Left colon (tissue), 2 donors: Measurements from ENCODE around the gene ZNF778. TPM values are rescaled to one million over a fixed set of nuclear protein-coding genes. Genes with fewer than 3 reads are reported as not detected.
"Not testable (repeated sequence)": the region's sequence is repeated elsewhere in the genome, so short reads cannot be mapped to it uniquely, and the experiment has no call there.

Source experiments
- ATAC-seq: fragments of 200-7000 bp; cut with Tn5 transposase; one replicate; pipeline ENCODE4 v1.9.1; 2020; ENCODE audit warnings: mild to moderate bottlenecking, moderate library complexity
- DNase-seq, 2 donors: peaks; one replicate each; pipeline ENCODE4 v3.0.0-alpha.2; 2020
- intact Hi-C, 2 donors: fragments of 100-400 bp; cut with DNase I in 1 of 2; cut with micrococcal nuclease in 1 of 2; formaldehyde crosslinking; loops; one replicate each; pipeline versions ENCODE4 v1.11.2 to v1.14.0; 2022; cut with DNase I, micrococcal nuclease
- total RNA-seq, 2 donors: library from RNA; stranded (reverse); fragmentation: NEBNext Ultra II Directional; extraction: Animal tissue kit (Norgen Biotek cat#: 25700); gene quantifications; one replicate each; pipeline ENCODE4 v1.2.1, GENCODE V29; 2021
- donor health status: DM: no; HTN: no; CAD: no.
- donor health status: DM: yes; HTN: yes; CAD: no.

ZNF778 gene
- total RNA-seq, 2 donors from 2014 or later: 4.4 to 7.0 TPM

DNA sequence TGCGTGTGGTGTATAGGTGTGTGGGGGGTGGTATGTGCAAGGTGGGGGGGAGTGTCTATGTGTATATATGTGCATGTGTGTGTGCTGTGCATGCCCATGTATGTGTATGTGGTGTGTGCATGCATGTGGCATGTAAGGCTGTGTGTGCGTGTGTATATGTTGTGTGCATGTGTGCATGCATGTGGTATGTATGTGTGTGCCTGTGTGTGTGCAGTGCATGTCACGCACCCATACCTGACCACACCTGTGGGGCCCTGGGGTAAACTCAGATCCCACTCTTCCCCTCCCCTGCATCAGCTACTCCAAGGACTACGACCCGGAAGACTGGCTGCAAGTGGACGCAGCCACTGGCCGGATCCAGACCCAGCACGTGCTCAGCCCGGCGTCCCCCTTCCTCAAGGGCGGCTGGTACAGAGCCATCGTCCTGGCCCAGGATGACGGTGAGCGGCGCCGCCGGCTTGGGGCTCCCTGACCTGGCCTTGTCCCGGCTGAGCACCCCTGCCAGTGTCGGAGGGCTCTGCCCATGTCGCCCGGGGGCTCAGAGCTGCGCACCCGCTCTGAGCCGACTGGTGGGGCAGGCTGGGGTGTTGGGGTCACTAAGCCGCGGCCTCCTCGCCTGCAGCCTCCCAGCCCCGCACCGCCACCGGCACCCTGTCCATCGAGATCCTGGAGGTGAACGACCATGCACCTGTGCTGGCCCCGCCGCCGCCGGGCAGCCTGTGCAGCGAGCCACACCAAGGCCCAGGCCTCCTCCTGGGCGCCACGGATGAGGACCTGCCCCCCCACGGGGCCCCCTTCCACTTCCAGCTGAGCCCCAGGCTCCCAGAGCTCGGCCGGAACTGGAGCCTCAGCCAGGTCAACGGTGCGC lies 26.2 kb upstream of the ZNF778 start:
- DNase-seq (no peak), ATAC-seq (no peak)
- intact Hi-C loops: no loop called here

DNA sequence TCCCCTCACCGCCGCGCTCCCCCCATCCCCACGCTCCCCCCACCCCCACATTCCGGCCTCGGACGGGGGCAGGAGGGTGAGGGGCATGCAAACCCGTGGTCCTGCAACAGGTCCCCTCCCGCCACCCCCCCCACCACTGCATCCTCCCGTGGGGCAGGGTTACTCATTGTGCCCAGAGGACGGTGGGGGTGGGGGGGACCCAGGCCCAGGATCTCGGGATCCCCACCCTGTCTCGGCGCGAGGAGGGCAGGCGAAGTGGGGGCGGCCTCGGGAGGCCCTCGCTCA lies 25.7 kb upstream of the ZNF778 start:
- ATAC-seq: no peak
- DNase-seq: no peak
- intact Hi-C loops: no loop called here

DNA sequence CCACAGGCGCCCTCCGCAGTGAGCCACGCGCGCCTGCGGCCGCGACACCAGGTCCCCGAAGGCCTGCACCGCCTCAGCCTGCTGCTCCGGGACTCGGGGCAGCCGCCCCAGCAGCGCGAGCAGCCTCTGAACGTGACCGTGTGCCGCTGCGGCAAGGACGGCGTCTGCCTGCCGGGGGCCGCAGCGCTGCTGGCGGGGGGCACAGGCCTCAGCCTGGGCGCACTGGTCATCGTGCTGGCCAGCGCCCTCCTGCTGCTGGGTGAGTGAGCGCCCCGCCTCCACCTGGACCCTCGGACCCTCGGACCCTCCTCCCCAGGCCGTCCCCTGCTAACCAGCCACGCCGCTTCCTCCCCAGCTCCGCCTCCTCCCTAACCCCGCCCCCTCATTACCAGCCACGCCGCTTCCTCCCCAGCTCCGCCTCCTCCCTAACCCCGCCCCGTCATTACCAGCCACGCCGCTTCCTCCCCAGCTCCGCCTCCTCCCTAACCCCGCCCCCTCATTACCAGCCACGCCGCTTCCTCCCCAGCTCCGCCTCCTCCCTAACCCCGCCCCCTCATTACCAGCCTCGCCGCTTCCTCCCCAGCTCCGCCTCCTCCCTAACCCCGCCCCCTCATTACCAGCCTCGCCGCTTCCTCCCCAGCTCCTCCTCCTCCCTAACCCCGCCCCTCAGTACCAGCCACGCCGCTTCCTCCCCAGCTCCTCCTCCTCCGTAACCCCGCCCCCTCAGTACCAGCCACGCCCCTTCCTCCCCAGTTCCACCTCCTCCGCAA lies 25.1 kb upstream of the ZNF778 start:
- ATAC-seq: peak; percentile 41
- intact Hi-C loops: not testable (repeated sequence)
- peak; percentile 72 to 76 for DNase-seq

DNA sequence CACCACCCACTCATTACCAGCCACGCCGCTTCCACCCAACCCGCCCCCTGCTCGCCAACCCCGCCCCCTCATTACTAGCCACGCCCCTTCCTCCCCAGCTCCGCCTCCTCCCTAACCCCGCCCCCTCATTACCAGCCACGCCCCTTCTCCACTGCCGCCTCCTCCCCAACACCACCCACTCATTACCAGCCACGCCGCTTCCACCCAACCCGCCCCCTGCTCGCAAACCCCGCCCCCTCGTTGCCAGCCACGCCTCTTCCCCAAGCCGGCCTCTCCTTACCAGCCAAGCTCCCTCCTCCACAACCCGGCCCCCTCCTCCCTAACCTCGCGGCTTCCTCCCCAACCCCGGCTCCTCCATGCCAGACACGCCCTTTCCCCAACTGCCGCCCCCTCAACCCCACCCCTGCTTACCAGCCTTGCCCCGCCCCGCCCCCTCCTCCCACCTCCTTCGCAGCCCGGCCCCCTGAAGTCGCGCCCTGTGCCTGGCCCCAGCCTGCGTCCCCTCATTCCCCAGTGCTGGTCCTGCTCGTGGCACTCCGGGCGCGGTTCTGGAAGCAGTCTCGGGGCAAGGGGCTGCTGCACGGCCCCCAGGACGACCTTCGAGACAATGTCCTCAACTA lies 24.4 kb upstream of the ZNF778 start:
- ATAC-seq (peak; percentile 70), DNase-seq (peak in 1 of 2 donors; percentile 66)
- intact Hi-C loops: no loop called here

DNA sequence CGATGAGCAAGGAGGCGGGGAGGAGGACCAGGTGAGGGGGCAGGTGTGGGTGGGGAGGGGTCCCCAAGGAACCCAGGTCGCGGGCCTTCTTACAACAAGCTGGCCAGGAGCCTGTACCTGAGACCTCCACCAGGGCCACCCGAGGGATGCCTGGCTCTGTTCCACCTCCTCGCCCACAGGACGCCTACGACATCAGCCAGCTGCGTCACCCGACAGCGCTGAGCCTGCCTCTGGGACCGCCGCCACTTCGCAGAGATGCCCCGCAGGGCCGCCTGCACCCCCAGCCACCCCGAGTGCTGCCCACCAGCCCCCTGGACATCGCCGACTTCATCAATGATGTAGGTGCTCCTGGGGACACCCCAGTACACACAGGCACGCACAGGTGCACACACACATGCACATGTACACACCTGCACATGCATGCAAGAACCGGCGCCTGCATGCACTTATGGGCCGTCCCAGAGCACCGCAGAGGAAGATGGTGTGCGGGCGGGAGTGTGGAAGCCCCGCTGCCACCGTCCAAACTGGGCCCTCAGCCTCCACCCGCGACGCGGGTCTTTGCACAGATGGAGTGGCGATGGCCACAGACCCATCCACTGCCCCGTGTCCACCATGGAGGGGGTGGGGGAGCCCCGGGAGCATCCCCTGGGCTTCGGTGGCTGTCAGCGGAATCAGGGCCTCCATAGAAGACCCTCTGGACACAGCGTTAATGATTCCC lies 23.8 kb upstream of the ZNF778 start:
- ATAC-seq: no peak
- DNase-seq: peak in 1 of 2 donors; percentile 24
- intact Hi-C loops: no loop called here

DNA sequence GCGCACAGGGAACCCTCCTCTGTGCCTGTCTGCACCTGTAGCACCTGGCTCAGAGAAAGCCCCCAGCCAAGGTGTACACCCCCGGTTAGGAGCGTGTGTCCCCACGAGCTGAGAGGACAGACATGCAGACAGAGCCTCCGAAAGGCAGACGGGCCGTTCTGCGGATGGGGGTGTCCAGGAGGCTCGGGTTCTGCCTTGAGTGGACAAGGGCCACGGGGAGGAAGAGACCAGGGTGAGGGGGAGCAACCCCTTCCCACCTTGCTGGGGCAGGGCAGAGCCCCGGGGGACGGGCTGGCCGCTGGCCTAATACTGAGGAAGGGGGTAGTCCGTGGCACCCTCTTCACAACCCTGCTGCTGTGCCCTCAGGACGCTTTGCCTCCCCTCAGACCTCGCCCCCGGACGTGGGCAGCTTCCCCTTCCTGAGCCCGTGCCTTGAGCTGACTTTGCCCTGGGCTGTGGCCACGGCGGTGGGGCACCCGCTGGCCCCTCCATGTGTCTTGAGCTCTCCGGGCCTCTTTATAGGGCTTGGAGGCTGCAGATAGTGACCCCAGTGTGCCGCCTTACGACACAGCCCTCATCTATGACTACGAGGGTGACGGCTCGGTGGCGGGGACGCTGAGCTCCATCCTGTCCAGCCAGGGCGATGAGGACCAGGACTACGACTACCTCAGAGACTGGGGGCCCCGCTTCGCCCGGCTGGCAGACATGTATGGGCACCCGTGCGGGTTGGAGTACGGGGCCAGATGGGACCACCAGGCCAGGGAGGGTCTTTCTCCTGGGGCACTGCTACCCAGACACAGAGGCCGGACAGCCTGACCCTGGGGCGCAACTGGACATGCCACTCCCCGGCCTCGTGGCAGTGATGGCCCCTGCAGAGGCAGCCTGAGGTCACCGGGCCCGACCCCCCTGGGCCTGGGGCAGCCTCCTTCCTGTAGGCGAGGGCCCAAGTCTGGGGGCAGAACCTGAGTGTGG lies 22.9 kb upstream of the ZNF778 start:
- intact Hi-C loops: no loop called here
- ATAC-seq (no peak), DNase-seq (no peak)

DNA sequence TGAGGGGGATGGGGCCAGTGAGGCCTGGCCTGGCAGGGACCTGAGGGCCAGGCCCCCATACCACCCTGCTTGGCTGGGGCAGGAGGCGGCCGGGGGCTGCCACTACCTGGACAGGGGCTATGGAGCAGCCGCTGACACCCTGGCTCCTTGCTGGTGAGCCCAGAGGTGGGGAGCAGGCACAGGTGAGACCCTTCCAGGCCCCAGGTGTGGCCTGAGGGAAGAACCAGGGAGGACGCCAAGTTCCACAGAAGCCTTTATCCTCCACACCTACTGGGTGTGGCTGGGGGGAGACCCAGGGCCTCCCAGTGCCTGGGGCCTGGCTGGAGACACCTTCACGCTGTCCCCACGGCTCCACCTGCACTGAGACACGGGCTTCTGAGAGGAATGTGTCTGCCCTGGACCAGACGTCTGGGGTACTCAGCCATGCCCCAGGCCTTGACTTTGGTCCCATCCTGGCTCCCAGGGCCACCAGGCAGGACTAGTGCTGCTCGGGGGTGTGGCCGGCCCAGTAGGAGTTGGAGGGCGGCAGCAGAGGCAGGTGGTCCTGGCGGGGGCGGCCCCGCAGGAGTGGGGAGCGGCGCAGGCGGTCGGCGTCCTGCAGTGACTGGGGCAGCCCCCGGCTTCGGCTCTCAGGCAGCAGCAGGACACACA lies 21.9 kb upstream of the ZNF778 start:
- no peak for ATAC-seq
- no peak for DNase-seq
- intact Hi-C loops: no loop called here

DNA sequence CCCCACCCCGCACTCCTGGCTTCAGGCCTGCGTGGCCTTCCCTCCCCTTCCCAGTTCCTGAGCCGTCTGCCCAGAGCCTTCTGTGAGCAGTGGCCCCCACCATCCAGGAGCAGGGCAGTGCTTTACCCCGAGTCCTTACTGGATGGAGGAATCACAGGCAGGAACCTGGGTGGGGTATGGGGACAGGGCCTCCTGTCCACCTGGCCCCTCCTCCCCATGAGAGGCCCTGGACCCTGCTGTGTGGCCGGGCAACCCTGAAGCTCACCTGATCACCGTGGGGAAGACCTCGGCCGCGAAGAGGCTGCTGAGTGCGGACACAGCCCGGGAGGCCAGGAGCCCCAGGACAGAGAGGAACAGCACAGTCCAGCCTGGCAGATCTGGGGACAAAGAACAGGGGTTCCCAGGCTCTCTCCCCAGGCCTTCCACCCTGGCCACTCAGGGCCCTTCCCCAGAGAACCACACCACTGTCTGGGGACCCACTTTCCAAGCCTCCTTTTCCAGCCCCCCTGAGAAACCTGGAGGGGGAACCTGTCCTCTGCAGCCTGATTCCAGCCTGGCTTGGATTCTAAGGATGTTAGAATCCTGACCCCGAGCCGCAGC lies 20.4 kb upstream of the ZNF778 start:
- intact Hi-C loops: no loop called here
- no peak for DNase-seq
- no peak for ATAC-seq

DNA sequence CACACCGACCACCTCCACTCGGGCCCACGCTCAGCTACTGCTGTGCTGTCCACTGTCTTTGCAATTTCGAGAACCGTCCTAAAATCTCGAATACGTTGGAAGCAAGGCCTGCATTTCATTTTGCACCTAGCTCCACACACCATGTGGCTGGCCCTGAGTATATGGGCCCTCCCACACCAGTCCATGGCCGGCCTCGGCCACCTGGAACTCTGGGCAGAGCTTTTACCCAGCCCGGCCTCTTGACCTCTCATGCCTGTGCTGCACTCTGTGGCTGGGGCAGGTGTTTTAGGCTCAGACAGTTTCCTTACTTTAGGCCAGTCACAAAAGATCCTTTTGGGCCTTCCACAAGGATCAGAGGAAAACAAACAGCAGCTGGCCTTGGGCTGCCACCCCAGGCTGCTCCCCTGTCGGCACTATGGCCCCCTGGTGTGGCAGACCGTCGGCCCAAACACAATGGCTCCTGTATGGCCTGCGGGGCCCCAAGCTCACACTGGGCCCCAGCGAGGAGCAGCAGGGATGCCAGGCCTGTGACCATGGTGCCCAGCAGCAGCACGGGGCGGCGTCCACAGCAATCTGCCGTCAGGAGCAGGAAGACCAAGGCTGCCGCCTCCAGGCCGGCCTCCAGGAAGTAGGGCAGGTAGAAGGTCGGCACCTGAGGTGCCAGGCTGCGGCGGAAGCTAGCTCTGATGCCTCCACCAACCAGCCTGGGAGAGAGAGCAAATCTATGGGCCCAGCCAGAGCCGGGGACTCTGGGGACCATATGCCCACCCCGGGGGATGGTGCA lies 19.7 kb upstream of the ZNF778 start:
- ATAC-seq (no peak), DNase-seq (no peak)
- intact Hi-C loops: no loop called here

DNA sequence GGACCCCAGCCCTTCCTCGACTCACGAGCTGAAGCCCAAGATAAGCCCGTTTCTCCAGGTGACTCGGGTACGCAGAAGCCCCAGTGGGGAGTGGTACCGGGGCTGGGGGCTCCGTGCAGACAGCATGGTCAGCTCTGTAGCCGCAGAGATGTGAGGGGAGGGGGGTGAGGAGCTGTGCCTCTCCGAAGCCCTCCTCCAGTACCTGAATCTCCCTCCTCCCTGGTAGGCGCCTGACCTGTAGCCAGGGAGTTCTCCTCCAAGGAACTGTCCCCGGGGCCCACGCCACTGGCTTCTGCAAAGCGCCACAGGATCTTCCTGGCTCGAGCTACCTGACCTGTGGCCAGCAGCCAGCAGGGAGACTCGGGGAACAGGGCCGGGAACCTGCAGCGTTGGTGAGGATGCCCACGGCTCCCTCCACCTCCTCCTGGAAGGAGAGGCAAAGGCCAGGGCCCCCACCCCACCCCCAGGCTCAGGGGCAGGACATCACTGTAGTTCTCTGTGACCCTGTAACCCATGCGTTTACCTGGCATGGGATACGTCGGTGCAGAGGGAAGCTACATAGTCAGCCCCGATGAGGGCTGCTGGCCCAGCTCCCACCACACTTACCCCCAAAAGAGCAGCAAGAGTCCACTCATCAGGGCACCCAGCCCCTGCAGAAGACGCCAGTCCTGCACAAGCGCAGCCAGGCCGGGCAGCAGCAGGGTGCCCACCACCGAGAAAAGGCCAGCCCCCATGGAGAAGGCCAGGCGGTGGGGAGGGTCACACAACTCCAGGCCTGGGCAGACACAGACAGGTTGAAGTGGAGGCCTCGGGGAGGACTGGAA lies 18.9 kb upstream of the ZNF778 start:
- intact Hi-C loops: no loop called here

DNA sequence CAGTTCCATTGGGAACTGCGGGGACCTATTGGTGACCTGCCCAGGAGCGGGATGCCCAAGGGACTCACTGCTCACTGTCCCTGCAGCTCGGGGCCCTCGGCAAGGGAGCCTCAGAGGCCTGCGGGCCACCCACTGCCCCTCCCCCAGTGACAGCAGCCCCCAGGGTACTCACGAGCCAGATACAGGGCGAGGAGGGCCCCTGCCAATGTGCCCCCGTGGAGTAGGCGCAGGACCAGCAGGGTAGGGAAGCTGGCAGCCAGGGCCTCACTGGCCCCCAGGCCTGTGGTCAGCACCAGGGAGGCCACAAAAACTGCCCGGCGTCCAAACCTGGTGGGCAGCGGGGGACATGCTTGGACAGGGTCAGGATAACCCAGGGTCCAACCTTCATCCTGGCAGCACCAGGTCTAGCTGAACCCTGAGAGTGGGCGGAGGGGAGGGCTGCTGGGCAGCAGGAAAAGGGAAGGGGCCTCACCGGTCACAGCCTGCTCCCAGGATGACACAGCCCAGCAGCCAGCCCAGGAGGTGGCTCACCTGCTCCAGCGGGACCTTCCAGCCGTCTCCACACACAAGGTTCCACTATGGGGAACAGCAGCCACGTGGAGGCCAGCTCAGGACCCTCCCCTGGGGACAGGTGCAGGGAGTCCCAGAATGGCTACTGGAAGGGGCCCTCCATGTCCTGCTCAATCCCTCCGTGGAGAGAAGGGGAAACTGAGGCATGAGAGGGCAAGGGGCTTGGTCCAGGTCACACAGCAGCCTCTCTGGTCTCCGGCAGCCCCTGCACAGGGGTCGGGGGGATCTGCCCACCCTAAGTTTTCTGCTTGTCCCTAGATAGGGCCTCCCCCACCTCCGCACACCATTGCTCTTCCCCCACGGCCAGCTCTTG lies 18.0 kb upstream of the ZNF778 start:
- DNase-seq (no peak), ATAC-seq (no peak)
- intact Hi-C loops: no loop called here

More for the DNA sequence above, 18.9 kb upstream of the ZNF778 start:
- ATAC-seq (no peak), DNase-seq (no peak)

DNA sequence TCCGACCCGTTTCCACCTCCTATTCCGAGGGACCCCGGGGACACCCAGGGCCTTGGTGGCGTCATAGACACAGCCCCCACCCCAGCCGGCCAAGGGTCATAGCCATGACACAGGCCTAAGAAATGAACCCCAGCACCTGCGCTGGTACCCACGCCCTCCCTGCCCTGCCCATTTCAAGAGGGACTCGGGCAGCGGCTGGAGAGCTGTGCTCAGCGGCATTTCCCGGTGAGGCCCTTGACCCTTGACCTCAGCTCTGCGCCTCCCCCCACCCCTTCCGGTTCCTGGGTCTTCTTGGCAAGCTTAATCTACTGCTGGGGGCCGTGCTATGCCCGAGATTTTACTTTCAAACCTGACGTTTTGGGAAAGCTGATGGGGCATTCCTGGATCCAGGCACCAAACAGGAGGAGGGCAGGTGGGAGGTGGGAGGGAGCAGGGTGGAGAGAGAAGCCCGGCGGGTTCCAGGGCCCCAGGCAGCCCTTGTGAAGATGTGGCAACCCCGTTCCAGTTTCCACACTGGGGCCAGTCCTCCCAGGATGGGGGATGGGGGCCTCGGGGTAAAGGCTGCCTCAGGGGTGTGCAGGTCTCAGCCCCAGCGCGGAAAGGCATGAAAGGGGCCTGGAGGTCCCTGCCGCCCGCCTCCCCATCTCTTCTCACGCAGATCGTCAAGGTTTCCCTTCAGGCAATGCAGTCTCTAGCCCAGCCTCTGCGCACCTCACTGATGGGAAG lies 17.2 kb upstream of the ZNF778 start, which contains the start of gene SLC22A31:
Gene SLC22A31 (minus strand): TSS at position 414 of the 726 bp plus-strand sequence. CDS start 36 bp downstream, at position 378.
- DNase-seq (no peak), ATAC-seq (no peak)
- intact Hi-C loops: no loop called here

DNA sequence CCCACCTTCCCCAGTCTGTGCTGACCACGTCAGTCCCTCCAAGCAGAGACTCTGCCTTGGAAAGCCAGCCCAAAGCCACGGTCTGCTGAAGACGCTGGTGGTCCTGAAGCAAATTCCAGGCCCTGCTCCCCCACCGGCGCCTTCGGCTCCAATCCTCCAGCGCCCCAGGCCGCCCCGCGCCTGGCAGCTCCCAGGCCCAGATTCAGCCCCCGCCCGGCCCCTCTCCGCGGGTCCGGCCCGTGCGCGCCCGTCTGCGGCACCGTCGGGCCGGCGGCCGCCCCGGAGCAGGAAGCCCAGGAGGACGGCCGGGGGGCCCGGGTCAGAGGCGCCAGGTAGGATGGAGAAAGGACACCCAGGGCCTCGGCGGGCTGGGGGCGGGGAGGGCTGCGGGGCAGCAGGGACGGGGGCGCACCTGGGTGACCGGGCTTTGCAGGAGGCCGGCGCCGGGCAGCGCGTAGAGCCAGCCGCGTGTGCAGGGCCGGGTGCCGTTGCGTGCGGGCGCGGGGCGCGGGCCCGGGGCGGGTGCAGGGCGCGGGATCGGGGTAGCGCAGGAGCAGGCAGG lies 16.6 kb upstream of the ZNF778 start:
- intact Hi-C loops: no loop called here
- DNase-seq (no peak), ATAC-seq (no peak)
